Peyer's patch (tissue), 4 donors: ENCODE measurements around the gene TMEM53. TPM values are rescaled to one million over a fixed set of nuclear protein-coding genes. Genes with fewer than 3 reads are reported as not detected.

Experiments
- DNase-seq, 3 donors: peaks; one replicate each; pipeline ENCODE4 v3.0.0-alpha.2; 2017 to 2019
- H3K27ac ChIP-seq, 4 donors: fragments of 200-600 bp; sonication (generic); one replicate each; pipeline ENCODE4 v1.5.1; 2016 to 2019
- H3K27me3 ChIP-seq, 2 donors: fragments of 200-600 bp; sonication (generic); one replicate each; pipeline ENCODE4 v1.5.1; 2019
- H3K36me3 ChIP-seq, 3 donors: fragments of 200-600 bp; sonication (generic); one replicate each; pipeline ENCODE4 v1.5.1; 2016 to 2019
- H3K4me1 ChIP-seq, 4 donors: fragments of 200-600 bp; sonication (generic); one replicate each; pipeline ENCODE4 v1.5.1; 2016 to 2019
- H3K4me3 ChIP-seq, 4 donors: fragments of 200-600 bp; sonication (generic); 1 replicate in 3 of 4; 2 replicates in 1 of 4; pipeline ENCODE4 v1.5.1; 2016 to 2019; ENCODE audit warnings: mild to moderate bottlenecking in 1 of 4
- H3K9me3 ChIP-seq, 4 donors: fragments of 200-600 bp; sonication (generic); one replicate each; pipeline ENCODE4 v1.5.1; 2016 to 2019; ENCODE audit warnings: mild to moderate bottlenecking in 1 of 4
- CTCF ChIP-seq, 6 experiments: fragments of 450-650 bp in 4 of 6; fragments of 200-600 bp in 2 of 6; sonication (generic) in 1 of 6; IDR thresholded peaks; one replicate each; pipeline ENCODE4 v1.5.1; 2017 to 2019; ENCODE audit warnings: antibody characterized with exemption in 6 of 6, mild to moderate bottlenecking in 3 of 6, moderate library complexity in 1 of 6
- POLR2A ChIP-seq, 2 donors: fragments of 450-650 bp; IDR thresholded peaks; one replicate each; pipeline ENCODE4 v1.5.1; 2017; ENCODE audit warnings: antibody characterized with exemption in 2 of 2, mild to moderate bottlenecking in 2 of 2, moderate library complexity in 2 of 2
- total RNA-seq, 4 donors: library from RNA; depleted of rRNA; stranded (reverse); fragments of >200 nt; gene quantifications; one replicate each; pipeline ENCODE4 v1.1.0, GENCODE V29; 2016

Gene TMEM53
- total RNA-seq, 4 donors from 2014 or later = 23.1 to 30.8 (median 26.5) TPM; not detected in 1

- Histone ChIP-seq H3K27me3 (no peaks in the 10 kb centered on the region), H3K36me3 (no peaks in the 10 kb centered on the region), H3K4me1 (peaks cover 0 to 10% (median 5%) of the 10 kb centered on the region in 4 donors), H3K9me3 (no peaks in the 10 kb centered on the region), H3K27ac (peak overlapping the region in 1 of 4 donors; percentile 55), H3K4me3 (no peak overlapping the region)
- TF ChIP-seq POLR2A (IDR thresholded peaks at IDR 0.05) (no peak), CTCF (IDR thresholded peaks at IDR 0.05) (no peak)
- no peak for DNase-seq
Measured at GRCh38 chr1:44714532-44714931, 40.3 kb upstream of the TMEM53 start.

GRCh38 chr1:44713321-44713781 lies 39.1 kb upstream of the TMEM53 start:
- no peaks in the 10 kb centered on the region for H3K9me3 ChIP-seq
- DNase-seq = peak in 2 of 3 donors; percentile 50 to 72
- TF ChIP-seq POLR2A (IDR thresholded peaks at IDR 0.05) (no peak), CTCF (IDR thresholded peaks at IDR 0.05) (no peak)

GRCh38 chr1:44707959-44708831 lies 33.9 kb upstream of the TMEM53 start:
- Histone ChIP-seq H3K27ac (no peak overlapping the region), H3K4me1 (peaks cover 0 to 11% (median 0%) of the 10 kb centered on the region in 4 donors), H3K36me3 (no peaks in the 10 kb centered on the region), H3K4me3 (peak overlapping the region in 1 of 4 donors; percentile 32), H3K27me3 (no peaks in the 10 kb centered on the region), H3K9me3 (no peaks in the 10 kb centered on the region)
- peak in 1 of 3 donors; percentile 44 for DNase-seq
- TF ChIP-seq CTCF (IDR thresholded peaks at IDR 0.05) = peak; percentile 38 to 73 (median 66)
- TF ChIP-seq POLR2A (IDR thresholded peaks at IDR 0.05) = no peak

More at GRCh38 chr1:44713321-44713781, 39.1 kb upstream of the TMEM53 start:
- peak overlapping the region in 3 of 4 donors; percentile 13 to 78 (median 60) for H3K27ac ChIP-seq
- no peaks in the 10 kb centered on the region for H3K27me3 ChIP-seq
- H3K4me3 ChIP-seq = peak overlapping the region in 1 of 4 donors; percentile 8
- no peaks in the 10 kb centered on the region for H3K36me3 ChIP-seq
- H3K4me1 ChIP-seq = peaks cover 0 to 14% (median 5%) of the 10 kb centered on the region in 4 donors

GRCh38 chr1:44707112-44707881 lies 33.0 kb upstream of the TMEM53 start:
- Histone ChIP-seq H3K4me1 (peaks cover 0 to 8% (median 0%) of the 10 kb centered on the region in 4 donors), H3K4me3 (no peak overlapping the region), H3K27me3 (no peaks in the 10 kb centered on the region), H3K27ac (no peak overlapping the region), H3K9me3 (no peaks in the 10 kb centered on the region), H3K36me3 (no peaks in the 10 kb centered on the region)
- TF ChIP-seq CTCF (IDR thresholded peaks at IDR 0.05) (no peak), POLR2A (IDR thresholded peaks at IDR 0.05) (no peak)
- peak in 1 of 3 donors; percentile 10 for DNase-seq

- Histone ChIP-seq H3K4me3 (no peak overlapping the region), H3K4me1 (peaks cover 0 to 8% (median 0%) of the 10 kb centered on the region in 4 donors), H3K27ac (no peak overlapping the region), H3K36me3 (no peaks in the 10 kb centered on the region), H3K9me3 (no peaks in the 10 kb centered on the region), H3K27me3 (no peaks in the 10 kb centered on the region)
- no peak for DNase-seq
- no peak for TF ChIP-seq POLR2A (IDR thresholded peaks at IDR 0.05)
Measured at GRCh38 chr1:44705938-44706337, 31.7 kb upstream of the TMEM53 start.
